Hepatocyte (in vitro differentiated cells): Measurements from ENCODE around the gene ADAMTS14. TPM values are rescaled to one million over a fixed set of nuclear protein-coding genes. Genes with fewer than 3 reads are reported as not detected.

Source experiments
- DNase-seq: peaks from one replicate; pipeline ENCODE4 v3.0.0-alpha.2; 2016; ENCODE audit warnings: low spot score
- H2AFZ ChIP-seq: fragments of 200-600 bp; sonication (generic); 2 replicates; pipeline ENCODE4 v1.6.0; 2016; ENCODE audit warnings: antibody characterized with exemption, mild to moderate bottlenecking
- H3K27ac ChIP-seq: fragments of 200-600 bp; sonication (generic); 2 replicates; pipeline ENCODE4 v1.5.1; 2016; ENCODE audit warnings: mild to moderate bottlenecking
- H3K27me3 ChIP-seq: fragments of 200-600 bp; sonication (generic); 2 replicates; pipeline ENCODE4 v1.6.1; 2016
- H3K36me3 ChIP-seq: fragments of 200-600 bp; sonication (generic); replicated peaks from 2 replicates; pipeline ENCODE4 v1.5.1; 2016; ENCODE audit warnings: low read depth; ENCODE audit not compliant: insufficient read depth
- H3K4me1 ChIP-seq: fragments of 200-600 bp; sonication (generic); 2 replicates; pipeline ENCODE4 v1.5.1; 2016; ENCODE audit warnings: mild to moderate bottlenecking, moderate library complexity; ENCODE audit not compliant: insufficient read depth
- H3K4me2 ChIP-seq: fragments of 200-600 bp; sonication (generic); 2 replicates; pipeline ENCODE4 v1.6.0; 2016
- H3K4me3 ChIP-seq: fragments of 200-600 bp; sonication (generic); 2 replicates; pipeline ENCODE4 v1.5.1; 2016; ENCODE audit warnings: mild to moderate bottlenecking
- H3K79me2 ChIP-seq: fragments of 200-600 bp; sonication (generic); 2 replicates; pipeline ENCODE4 v1.6.0; 2017; ENCODE audit warnings: mild to moderate bottlenecking
- H3K9me2 ChIP-seq: fragments of 200-600 bp; sonication (generic); replicated peaks from 2 replicates; pipeline ENCODE4 v1.6.0; 2017; ENCODE audit warnings: mild to moderate bottlenecking; ENCODE audit not compliant: insufficient read depth
- H3K9me3 ChIP-seq: fragments of 200-600 bp; sonication (generic); 2 replicates; pipeline ENCODE4 v1.5.1; 2016; ENCODE audit warnings: low read depth, mild to moderate bottlenecking
- H4K20me1 ChIP-seq: fragments of 200-600 bp; sonication (generic); 2 replicates; pipeline ENCODE4 v1.6.0; 2016; ENCODE audit warnings: mild to moderate bottlenecking; ENCODE audit not compliant: insufficient read depth, poor library complexity, severe bottlenecking
- CTCF ChIP-seq: fragments of 200-600 bp; sonication (generic); IDR thresholded peaks from 2 replicates; pipeline ENCODE4 v1.5.1; 2016; ENCODE audit warnings: antibody characterized with exemption, mild to moderate bottlenecking; ENCODE audit not compliant: poor library complexity
- EZH2 ChIP-seq: fragments of 200-600 bp; sonication (generic); IDR thresholded peaks from 2 replicates; pipeline ENCODE4 v1.6.1; 2016; ENCODE audit warnings: antibody characterized with exemption, mild to moderate bottlenecking, borderline replicate concordance
- EZH2phosphoT487 ChIP-seq: fragments of 200-600 bp; sonication (generic); IDR thresholded peaks from one replicate; pipeline ENCODE4 v1.6.1; 2018; ENCODE audit warnings: antibody characterized with exemption, mild to moderate bottlenecking, low read depth, moderate library complexity; ENCODE audit not compliant: unreplicated experiment, severe bottlenecking
- WGBS: methylation state at CpG from one replicate; pipeline ENCODE4 v1.1.6; 2016; ENCODE audit warnings: low lambda C conversion rate; ENCODE audit errors: missing lambda C conversion rate; 5-methylcytosine and 5-hydroxymethylcytosine counted together
- polyA plus RNA-seq: library from polyadenylated mRNA; unstranded; fragments of >200 nt; fragmentation: Nextera tagmentation; extraction: Ambion mirVana; gene quantifications from 2 replicates; pipeline ENCODE4 v1.2.1, GENCODE V29; 2016
- total RNA-seq: library from RNA; depleted of rRNA; stranded (reverse); fragments of >200 nt; gene quantifications from 2 replicates; pipeline ENCODE4 v1.2.3, GENCODE V29; 2014

The ADAMTS14 gene
- total and polyA plus RNA-seq, 2 experiments from 2014 or later, result 0.87 to 2.1 TPM

GRCh38 chr10:70684839-70685454, 12.6 kb downstream of the ADAMTS14 start:
- Histone ChIP-seq H3K27me3 (no peaks in the 10 kb centered on the region), H3K4me2 (no peak overlapping the region), H3K4me1 (peaks cover 15% of the 10 kb centered on the region), H4K20me1 (no peaks in the 10 kb centered on the region), H3K79me2 (no peaks in the 10 kb centered on the region), H3K36me3 (no peaks in the 10 kb centered on the region), H3K9me3 (no peaks in the 10 kb centered on the region), H2AFZ (no peak overlapping the region), H3K4me3 (no peak overlapping the region), H3K9me2 (no peaks in the 10 kb centered on the region), H3K27ac (peak overlapping the region; percentile 13)
- 66% methylated on average over 4 of the region's 4 CpGs for WGBS
- no peak for TF ChIP-seq CTCF
- TF ChIP-seq EZH2phosphoT487, result no peak
- no peak for TF ChIP-seq EZH2
- no peak for DNase-seq

GRCh38 chr10:70685455-70685911, 13.2 kb downstream of the ADAMTS14 start:
- peak; percentile 52 for DNase-seq
- Histone ChIP-seq H3K27ac (peak overlapping the region; percentile 13), H3K36me3 (no peaks in the 10 kb centered on the region), H3K9me2 (no peaks in the 10 kb centered on the region), H4K20me1 (no peaks in the 10 kb centered on the region), H3K79me2 (no peaks in the 10 kb centered on the region), H3K4me3 (no peak overlapping the region), H3K27me3 (no peaks in the 10 kb centered on the region), H3K4me1 (peaks cover 15% of the 10 kb centered on the region), H3K9me3 (no peaks in the 10 kb centered on the region), H3K4me2 (no peak overlapping the region), H2AFZ (no peak overlapping the region)
- WGBS, result 50% methylated on average over 8 of the region's 8 CpGs
- TF ChIP-seq EZH2phosphoT487 (no peak), CTCF (no peak)

- no peak overlapping the region for H2AFZ ChIP-seq
These were observed 16.5 kb downstream of the ADAMTS14 start for GRCh38 chr10:70688828-70689227.

More at GRCh38 chr10:70688828-70689227, 16.5 kb downstream of the ADAMTS14 start:
- Histone ChIP-seq H3K79me2 (no peaks in the 10 kb centered on the region), H3K4me2 (no peak overlapping the region), H4K20me1 (no peaks in the 10 kb centered on the region), H3K4me3 (no peak overlapping the region), H3K36me3 (no peaks in the 10 kb centered on the region), H3K27me3 (no peaks in the 10 kb centered on the region), H3K9me2 (no peaks in the 10 kb centered on the region), H3K4me1 (peaks cover 14% of the 10 kb centered on the region), H3K9me3 (no peaks in the 10 kb centered on the region), H3K27ac (no peak overlapping the region)
- 96% methylated on average over 7 of the region's 9 CpGs for WGBS
- DNase-seq, result no peak
- no peak for TF ChIP-seq EZH2
- TF ChIP-seq CTCF, result no peak
- TF ChIP-seq EZH2phosphoT487, result no peak
